ENCODE measurements around the gene GPRASP1.
"Not testable (repeated sequence)": the region's sequence is repeated elsewhere in the genome, so short reads cannot be mapped to it uniquely, and the experiment has no call there.

The GPRASP1 gene

GRCh38 chrX:102667034-102667433 is 15.8 kb downstream of the GPRASP1 start:
- H3K27ac Mint-ChIP-seq, ATAC-seq, H3K4me3 Mint-ChIP-seq, H3K27me3 Mint-ChIP-seq, H3K4me1 Mint-ChIP-seq: not testable (repeated sequence)
- H3K36me3 Mint-ChIP-seq, result peaks cover 46% of the 10 kb centered on the region
- H3K9me3 Mint-ChIP-seq, result peaks cover 17% of the 10 kb centered on the region

GRCh38 chrX:102669526-102669925 is 18.2 kb downstream of the GPRASP1 start:
- Mint-ChIP-seq H3K27ac (no peak overlapping the region), H3K4me1 (no peaks in the 10 kb centered on the region), H3K36me3 (peaks cover 47% of the 10 kb centered on the region), H3K9me3 (peaks cover 20% of the 10 kb centered on the region), H3K4me3 (no peak overlapping the region), H3K27me3 (no peaks in the 10 kb centered on the region)
- ATAC-seq, result no peak

GRCh38 chrX:102672856-102673255 is 21.6 kb downstream of the GPRASP1 start:
- Mint-ChIP-seq H3K4me1 (no peaks in the 10 kb centered on the region), H3K27ac (no peak overlapping the region), H3K27me3 (no peaks in the 10 kb centered on the region), H3K4me3 (no peak overlapping the region), H3K36me3 (peaks cover 29% of the 10 kb centered on the region), H3K9me3 (peaks cover 14% of the 10 kb centered on the region)
- no peak for ATAC-seq

GRCh38 chrX:102677479-102677878 is 26.2 kb downstream of the GPRASP1 start:
- not testable (repeated sequence) for H3K27ac Mint-ChIP-seq, H3K4me3 Mint-ChIP-seq, H3K27me3 Mint-ChIP-seq, H3K4me1 Mint-ChIP-seq, ATAC-seq
- Mint-ChIP-seq H3K36me3 (peaks cover 32% of the 10 kb centered on the region), H3K9me3 (peaks cover 19% of the 10 kb centered on the region)

- H3K27ac Mint-ChIP-seq, result no peak overlapping the region
- H3K9me3 Mint-ChIP-seq, result peaks cover 12% of the 10 kb centered on the region
- H3K4me1 Mint-ChIP-seq, result peaks cover 19% of the 10 kb centered on the region
- H3K36me3 Mint-ChIP-seq, result peaks cover 30% of the 10 kb centered on the region
- H3K4me3 Mint-ChIP-seq, result peak overlapping the region; percentile 18
- H3K27me3 Mint-ChIP-seq, result no peaks in the 10 kb centered on the region
- ATAC-seq, result no peak
These were observed 33.7 kb downstream of the GPRASP1 start for GRCh38 chrX:102684772-102685520.

- Mint-ChIP-seq H3K36me3 (peaks cover 20% of the 10 kb centered on the region), H3K4me3 (no peak overlapping the region), H3K27me3 (no peaks in the 10 kb centered on the region), H3K9me3 (peaks cover 8% of the 10 kb centered on the region), H3K4me1 (no peaks in the 10 kb centered on the region), H3K27ac (no peak overlapping the region)
- ATAC-seq, result no peak
These were observed 43.5 kb downstream of the GPRASP1 start for GRCh38 chrX:102694749-102695148.

GRCh38 chrX:102696306-102696705 is 45.0 kb downstream of the GPRASP1 start:
- Mint-ChIP-seq H3K9me3 (peaks cover 5% of the 10 kb centered on the region), H3K36me3 (peaks cover 13% of the 10 kb centered on the region), H3K27me3 (no peaks in the 10 kb centered on the region), H3K4me1 (no peaks in the 10 kb centered on the region), H3K27ac (no peak overlapping the region), H3K4me3 (no peak overlapping the region)
- no peak for ATAC-seq

- no peaks in the 10 kb centered on the region for H3K4me1 Mint-ChIP-seq
- no peak overlapping the region for H3K27ac Mint-ChIP-seq
- H3K27me3 Mint-ChIP-seq, result no peaks in the 10 kb centered on the region
- peaks cover 13% of the 10 kb centered on the region for H3K36me3 Mint-ChIP-seq
- H3K9me3 Mint-ChIP-seq, result peaks cover 7% of the 10 kb centered on the region
- H3K4me3 Mint-ChIP-seq, result no peak overlapping the region
- no peak for ATAC-seq
These were observed 46.2 kb downstream of the GPRASP1 start for GRCh38 chrX:102697494-102697893.

Measured in stimulated activated memory B cell treated with anti-CD40 and anti-IgM and Interleukin-4, amounts not matched to agents 10 μg/mL and 1 μg/mL and 100 μg/mL, for 72 hours (primary cell).